Lower lobe of right lung (tissue), 2 donors: ENCODE results near the gene MAP3K15. TPM values are rescaled to one million over a fixed set of nuclear protein-coding genes. Genes with fewer than 3 reads are reported as not detected.

ENCODE experiments used
- ATAC-seq, 2 donors: fragments of 200-7000 bp; cut with Tn5 transposase; one replicate each; pipeline ENCODE4 v1.9.1; 2020 to 2022; ENCODE audit warnings: mild to moderate bottlenecking in 2 of 2, moderate library complexity in 2 of 2
- DNase-seq: peaks from one replicate; pipeline ENCODE4 v3.0.0-alpha.2; 2020
- H3K27ac ChIP-seq: fragments of 200-600 bp; one replicate; pipeline ENCODE4 v1.8.0; 2022
- H3K27me3 ChIP-seq: fragments of 200-600 bp; one replicate; pipeline ENCODE4 v1.8.0; 2022; ENCODE audit warnings: low read depth
- H3K36me3 ChIP-seq: fragments of 200-600 bp; one replicate; pipeline ENCODE4 v1.8.0; 2022; ENCODE audit warnings: mild to moderate bottlenecking
- H3K4me1 ChIP-seq: fragments of 200-600 bp; one replicate; pipeline ENCODE4 v1.8.0; 2022
- H3K4me3 ChIP-seq: fragments of 200-600 bp; one replicate; pipeline ENCODE4 v1.8.0; 2022; ENCODE audit warnings: mild to moderate bottlenecking
- H3K9me3 ChIP-seq: fragments of 200-600 bp; one replicate; pipeline ENCODE4 v1.8.0; 2022
- CTCF ChIP-seq: fragments of 200-600 bp; IDR thresholded peaks from one replicate; pipeline ENCODE4 v1.8.0; 2022; ENCODE audit warnings: antibody characterized with exemption, mild to moderate bottlenecking
- intact Hi-C: fragments of 100-400 bp; cut with DNase I; formaldehyde crosslinking; loops from one replicate; pipeline ENCODE4 v1.11.0; 2022
- total RNA-seq: library from RNA; stranded (reverse); fragmentation: NEBNext Ultra II Directional; extraction: Animal tissue kit (Norgen Biotek cat#: 25700); gene quantifications from one replicate; pipeline ENCODE4 v1.2.1, GENCODE V29; 2021
- donor health status: DM: no; HTN: yes; CAD: no; lungs with severe emphysema.

Gene MAP3K15
- total RNA-seq, 1 donor from 2014 or later, result 3.2 TPM

- Histone ChIP-seq H3K27me3 (no peaks in the 10 kb centered on the region), H3K4me3 (no peak overlapping the region), H3K36me3 (peaks cover 5% of the 10 kb centered on the region), H3K4me1 (no peaks in the 10 kb centered on the region), H3K9me3 (no peaks in the 10 kb centered on the region), H3K27ac (no peak overlapping the region)
- intact Hi-C loops, result no loop called here
- TF ChIP-seq CTCF, result no peak
- no peak for ATAC-seq
- no peak for DNase-seq
Measured at GRCh38 chrX:19368576-19368975, 146.7 kb downstream of the MAP3K15 start.

GRCh38 chrX:19361701-19362100, 153.6 kb downstream of the MAP3K15 start:
- Histone ChIP-seq H3K9me3 (no peaks in the 10 kb centered on the region), H3K4me1 (no peaks in the 10 kb centered on the region), H3K27ac (no peak overlapping the region), H3K36me3 (peaks cover 65% of the 10 kb centered on the region), H3K4me3 (no peak overlapping the region), H3K27me3 (no peaks in the 10 kb centered on the region)
- DNase-seq, result no peak
- no peak for ATAC-seq
- intact Hi-C loops, result no loop called here
- TF ChIP-seq CTCF, result no peak

- no peak overlapping the region for H3K27ac ChIP-seq
- peaks cover 73% of the 10 kb centered on the region for H3K36me3 ChIP-seq
- H3K4me3 ChIP-seq, result no peak overlapping the region
- intact Hi-C loops, result no loop called here
- no peak for DNase-seq
- H3K27me3 ChIP-seq, result no peaks in the 10 kb centered on the region
- H3K4me1 ChIP-seq, result no peaks in the 10 kb centered on the region
- no peaks in the 10 kb centered on the region for H3K9me3 ChIP-seq
- TF ChIP-seq CTCF, result no peak
- no peak for ATAC-seq
Measured at GRCh38 chrX:19360903-19361302, 154.4 kb downstream of the MAP3K15 start.

GRCh38 chrX:19358521-19358920, 156.8 kb downstream of the MAP3K15 start:
- intact Hi-C loops, result no loop called here
- no peak for DNase-seq
- no peak for ATAC-seq
- Histone ChIP-seq H3K36me3 (peaks cover 91% of the 10 kb centered on the region), H3K27me3 (no peaks in the 10 kb centered on the region), H3K4me3 (no peak overlapping the region), H3K27ac (no peak overlapping the region), H3K4me1 (no peaks in the 10 kb centered on the region), H3K9me3 (no peaks in the 10 kb centered on the region)
- TF ChIP-seq CTCF, result no peak

- H3K9me3 ChIP-seq, result no peaks in the 10 kb centered on the region
- no peak for DNase-seq
- no peak for TF ChIP-seq CTCF
- no peaks in the 10 kb centered on the region for H3K27me3 ChIP-seq
- ATAC-seq, result no peak
- intact Hi-C loops, result no loop called here
- H3K4me3 ChIP-seq, result no peak overlapping the region
- H3K4me1 ChIP-seq, result no peaks in the 10 kb centered on the region
- no peak overlapping the region for H3K27ac ChIP-seq
- peaks cover 99% of the 10 kb centered on the region for H3K36me3 ChIP-seq
Measured at GRCh38 chrX:19354625-19355024, 160.7 kb downstream of the MAP3K15 start.

- Histone ChIP-seq H3K9me3 (no peaks in the 10 kb centered on the region), H3K27ac (no peak overlapping the region), H3K4me3 (no peak overlapping the region), H3K27me3 (no peaks in the 10 kb centered on the region), H3K36me3 (peaks cover 64% of the 10 kb centered on the region), H3K4me1 (peaks cover 7% of the 10 kb centered on the region)
- peak in 1 of 2 donors; percentile 26 for ATAC-seq
- no peak for DNase-seq
- intact Hi-C loops, result no loop called here
- TF ChIP-seq CTCF, result no peak
Measured at GRCh38 chrX:19350941-19351384, 164.3 kb downstream of the MAP3K15 start.
